Hepatocyte (in vitro differentiated cells): ENCODE results near the gene CKAP2.
"Not testable (repeated sequence)": the region's sequence is repeated elsewhere in the genome, so short reads cannot be mapped to it uniquely, and the experiment has no call there.

Experiments
- CTCF ChIP-seq: fragments of 200-600 bp; sonication (generic); IDR thresholded peaks from 2 replicates; pipeline ENCODE4 v1.5.1; 2016; ENCODE audit warnings: antibody characterized with exemption, mild to moderate bottlenecking; ENCODE audit not compliant: poor library complexity
- EZH2 ChIP-seq: fragments of 200-600 bp; sonication (generic); IDR thresholded peaks from 2 replicates; pipeline ENCODE4 v1.6.1; 2016; ENCODE audit warnings: antibody characterized with exemption, mild to moderate bottlenecking, borderline replicate concordance
- EZH2phosphoT487 ChIP-seq: fragments of 200-600 bp; sonication (generic); IDR thresholded peaks from one replicate; pipeline ENCODE4 v1.6.1; 2018; ENCODE audit warnings: antibody characterized with exemption, mild to moderate bottlenecking, low read depth, moderate library complexity; ENCODE audit not compliant: unreplicated experiment, severe bottlenecking

GRCh38 chr13:52511598-52511997 lies 56.3 kb downstream of the CKAP2 start:
- not testable (repeated sequence) for TF ChIP-seq CTCF, EZH2, EZH2phosphoT487
